ENCODE measurements around the gene TCF12. TPM values are rescaled to one million over a fixed set of nuclear protein-coding genes. Genes with fewer than 3 reads are reported as not detected.

The TCF12 gene
- polyA plus RNA-seq, 1 donor (not counting 4 experiments of a cell fraction or from before 2014, with no cell fraction given): 48.3 TPM

GRCh38 chr15:57251308-57251707, 332.9 kb downstream of the TCF12 start:
- peaks cover 5 to 7% of the 10 kb centered on the region in 2 experiments for H3K36me3 ChIP-seq (ENCODE audit: control insufficient read depth in 2 of 2, extremely low read depth in 1 of 2, insufficient read depth in 2 of 2, low read length in 2 of 2)
- no peaks in the 10 kb centered on the region for H3K4me1 ChIP-seq (ENCODE audit: control insufficient read depth, extremely low read depth, insufficient read depth, low read length)
- no peak overlapping the region for H3K9ac ChIP-seq (ENCODE audit: control insufficient read depth, extremely low read depth, insufficient read depth, low read length)
- H3K9me3 ChIP-seq (ENCODE audit: control insufficient read depth, low read depth, low read length): no peaks in the 10 kb centered on the region
- H3K9me1 ChIP-seq (ENCODE audit: control insufficient read depth, extremely low read depth, insufficient read depth, low read length): no peaks in the 10 kb centered on the region
- H3K4me2 ChIP-seq (ENCODE audit: control insufficient read depth, extremely low read depth, insufficient read depth, low read depth, low read length): no peak overlapping the region
- no peak overlapping the region for H2AFZ ChIP-seq (ENCODE audit: control insufficient read depth, low read length)
- H3K4me3 ChIP-seq (ENCODE audit: control insufficient read depth in 2 of 3, extremely low read depth in 1 of 3, insufficient read depth in 2 of 3, low read depth in 1 of 3, low read length in 3 of 3): no peak overlapping the region
- no peaks in the 10 kb centered on the region for H4K20me1 ChIP-seq (ENCODE audit: control insufficient read depth, extremely low read depth, insufficient read depth, low read length)
- no peaks in the 10 kb centered on the region for H3K79me2 ChIP-seq (ENCODE audit: control insufficient read depth, insufficient read depth, low read length)
- no peaks in the 10 kb centered on the region for H3K27me3 ChIP-seq (ENCODE audit: control insufficient read depth, extremely low read depth, insufficient read depth, low read length)
- FAIRE-seq (no peak), DNase-seq (ENCODE audit: low read depth, low spot score) (no peak)
- TF ChIP-seq EZH2 (IDR thresholded peaks at IDR 0.05; ENCODE audit: low read length): no peak
- no peak for TF ChIP-seq CTCF (optimal IDR thresholded peaks at IDR 0.05 in 1 of 3, IDR thresholded peaks at IDR 0.05 in 1 of 3, conservative IDR thresholded peaks at IDR 0.05 in 1 of 3; ENCODE audit: extremely low read depth in 1 of 3, insufficient read depth in 2 of 3, low read length in 3 of 3)
- dilution Hi-C loops (cut with MboI; ENCODE audit: extremely low pct_ligation_motif_present, low sequenced_read_pairs): no loop called here
- H3K27ac ChIP-seq (ENCODE audit: control insufficient read depth, insufficient read depth, low read length): no peak overlapping the region

DNA sequence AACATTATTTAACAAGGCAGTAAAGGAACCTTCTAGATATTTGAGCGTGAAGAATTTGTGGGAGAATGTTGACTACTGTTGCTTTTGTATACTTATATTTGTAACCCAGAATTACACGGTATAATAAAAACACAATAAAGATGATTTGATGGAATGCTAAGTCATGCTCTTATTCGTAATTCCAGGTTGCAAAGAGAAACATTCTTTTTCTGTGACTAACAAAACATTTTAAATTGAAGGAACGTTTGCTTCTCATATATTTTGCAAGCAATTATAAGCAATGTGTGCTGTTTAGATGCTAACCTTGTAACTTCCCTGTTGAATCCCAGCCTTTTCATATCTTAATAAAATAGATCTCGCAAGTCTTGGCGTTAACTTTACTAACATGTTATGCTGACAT, 333.5 kb downstream of the TCF12 start:
- Histone ChIP-seq H3K9me1 (ENCODE audit: control insufficient read depth, extremely low read depth, insufficient read depth, low read length) (no peaks in the 10 kb centered on the region), H3K36me3 (ENCODE audit: control insufficient read depth in 2 of 2, extremely low read depth in 1 of 2, insufficient read depth in 2 of 2, low read length in 2 of 2) (peaks cover 5 to 6% of the 10 kb centered on the region in 2 experiments), H3K4me3 (ENCODE audit: control insufficient read depth in 2 of 3, extremely low read depth in 1 of 3, insufficient read depth in 2 of 3, low read depth in 1 of 3, low read length in 3 of 3) (no peak overlapping the region), H3K9me3 (ENCODE audit: control insufficient read depth, low read depth, low read length) (no peaks in the 10 kb centered on the region), H3K27me3 (ENCODE audit: control insufficient read depth, extremely low read depth, insufficient read depth, low read length) (no peaks in the 10 kb centered on the region), H3K79me2 (ENCODE audit: control insufficient read depth, insufficient read depth, low read length) (no peaks in the 10 kb centered on the region), H3K9ac (ENCODE audit: control insufficient read depth, extremely low read depth, insufficient read depth, low read length) (no peak overlapping the region), H3K27ac (ENCODE audit: control insufficient read depth, insufficient read depth, low read length) (no peak overlapping the region), H4K20me1 (ENCODE audit: control insufficient read depth, extremely low read depth, insufficient read depth, low read length) (no peaks in the 10 kb centered on the region), H3K4me1 (ENCODE audit: control insufficient read depth, extremely low read depth, insufficient read depth, low read length) (no peaks in the 10 kb centered on the region), H2AFZ (ENCODE audit: control insufficient read depth, low read length) (no peak overlapping the region), H3K4me2 (ENCODE audit: control insufficient read depth, extremely low read depth, insufficient read depth, low read depth, low read length) (no peak overlapping the region)
- dilution Hi-C loops (cut with MboI; ENCODE audit: extremely low pct_ligation_motif_present, low sequenced_read_pairs): no loop called here
- no peak for FAIRE-seq
- DNase-seq (ENCODE audit: low read depth, low spot score): no peak
- no peak for TF ChIP-seq EZH2 (IDR thresholded peaks at IDR 0.05; ENCODE audit: low read length)
- TF ChIP-seq CTCF (optimal IDR thresholded peaks at IDR 0.05 in 1 of 3, IDR thresholded peaks at IDR 0.05 in 1 of 3, conservative IDR thresholded peaks at IDR 0.05 in 1 of 3; ENCODE audit: extremely low read depth in 1 of 3, insufficient read depth in 2 of 3, low read length in 3 of 3): no peak

All from keratinocyte (primary cell).